ENCODE data around the gene SERTAD2. TPM values are rescaled to one million over a fixed set of nuclear protein-coding genes. Genes with fewer than 3 reads are reported as not detected.

SERTAD2 gene
- total RNA-seq, 1 experiment from 2014 or later: 19.8 TPM

DNA sequence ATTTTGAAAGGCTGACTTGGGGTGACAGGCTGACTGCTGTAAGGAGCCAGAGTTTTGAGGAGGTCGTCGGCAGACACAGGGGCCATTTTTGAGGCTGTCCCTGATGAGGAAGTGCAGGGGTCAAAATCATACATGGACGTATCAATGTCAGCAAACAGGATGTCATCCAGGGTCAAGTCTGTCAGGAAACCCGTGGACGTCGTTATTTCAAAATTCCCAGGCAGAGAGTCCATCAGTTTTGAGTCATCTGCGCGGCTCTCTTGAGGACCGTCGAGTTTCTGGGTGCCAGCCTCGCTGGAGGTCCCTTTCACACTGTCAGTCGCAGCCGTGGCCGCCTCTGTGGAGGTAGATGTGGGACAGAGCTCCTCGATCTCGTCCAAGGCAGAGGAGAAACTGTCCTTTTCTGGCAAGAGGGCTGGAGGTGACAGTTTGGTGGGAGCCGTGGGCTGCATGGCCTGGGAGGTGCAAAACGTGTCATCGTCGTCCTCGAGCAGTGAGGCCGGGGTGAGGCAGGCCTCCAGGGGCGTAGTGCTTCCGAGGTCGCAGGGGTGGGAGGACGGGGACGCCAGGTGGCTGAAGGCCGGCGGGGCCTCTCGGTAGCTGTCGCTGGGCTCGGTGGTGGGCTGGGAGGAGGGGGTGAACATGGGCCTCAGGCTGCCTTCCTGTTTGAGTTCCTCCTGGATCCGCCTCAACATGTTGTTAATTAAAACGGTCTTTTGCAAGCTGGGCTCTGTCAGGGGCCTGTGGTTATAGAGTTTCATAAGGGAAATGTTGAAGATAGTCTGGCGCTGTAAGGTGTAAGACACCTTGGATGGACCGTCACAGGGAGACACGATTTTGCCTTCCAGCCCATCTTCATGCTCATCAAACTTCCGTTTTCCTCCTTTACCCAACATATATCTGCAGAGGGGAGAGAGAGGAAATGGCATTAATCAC is 17.5 kb downstream of the SERTAD2 start:
- Histone ChIP-seq H3K4me2 (ENCODE audit: low read length) (no peak overlapping the region), H3K36me3 (ENCODE audit: low read depth, low read length) (peaks cover 62% of the 10 kb centered on the region), H3F3A (ENCODE audit: low read length, unreplicated experiment) (no peaks in the 10 kb centered on the region), H3K9me2 (replicated peaks; ENCODE audit: low read length) (no peaks in the 10 kb centered on the region), H3K79me2 (ENCODE audit: low read length) (peaks cover 88% of the 10 kb centered on the region), H3K9ac (ENCODE audit: low read length) (no peak overlapping the region), H4K20me1 (ENCODE audit: low read length) (peaks cover 43% of the 10 kb centered on the region), H2AFZ (ENCODE audit: low read length) (no peak overlapping the region), H3K9me3 (ENCODE audit: low read length) (no peaks in the 10 kb centered on the region), H3K27me3 (ENCODE audit: low read length) (no peaks in the 10 kb centered on the region), H3K4me1 (ENCODE audit: insufficient read depth, low read length) (peaks cover 35% of the 10 kb centered on the region), H3K4me3 (ENCODE audit: low read length) (no peak overlapping the region), H3K27ac (ENCODE audit: low read length) (no peak overlapping the region)
- ATAC-seq: no peak
- ChIA-PET POLR2A (ENCODE audit: unreplicated experiment) (no interaction called here), CTCF (no interaction called here)
- TF ChIP-seq EZH2 (IDR thresholded peaks at IDR 0.05; ENCODE audit: low read length, unreplicated experiment) (no peak), EZH2phosphoT487 (IDR thresholded peaks at IDR 0.05; ENCODE audit: borderline replicate concordance, low read length) (no peak)
- TF ChIP-seq, protein P1, sequence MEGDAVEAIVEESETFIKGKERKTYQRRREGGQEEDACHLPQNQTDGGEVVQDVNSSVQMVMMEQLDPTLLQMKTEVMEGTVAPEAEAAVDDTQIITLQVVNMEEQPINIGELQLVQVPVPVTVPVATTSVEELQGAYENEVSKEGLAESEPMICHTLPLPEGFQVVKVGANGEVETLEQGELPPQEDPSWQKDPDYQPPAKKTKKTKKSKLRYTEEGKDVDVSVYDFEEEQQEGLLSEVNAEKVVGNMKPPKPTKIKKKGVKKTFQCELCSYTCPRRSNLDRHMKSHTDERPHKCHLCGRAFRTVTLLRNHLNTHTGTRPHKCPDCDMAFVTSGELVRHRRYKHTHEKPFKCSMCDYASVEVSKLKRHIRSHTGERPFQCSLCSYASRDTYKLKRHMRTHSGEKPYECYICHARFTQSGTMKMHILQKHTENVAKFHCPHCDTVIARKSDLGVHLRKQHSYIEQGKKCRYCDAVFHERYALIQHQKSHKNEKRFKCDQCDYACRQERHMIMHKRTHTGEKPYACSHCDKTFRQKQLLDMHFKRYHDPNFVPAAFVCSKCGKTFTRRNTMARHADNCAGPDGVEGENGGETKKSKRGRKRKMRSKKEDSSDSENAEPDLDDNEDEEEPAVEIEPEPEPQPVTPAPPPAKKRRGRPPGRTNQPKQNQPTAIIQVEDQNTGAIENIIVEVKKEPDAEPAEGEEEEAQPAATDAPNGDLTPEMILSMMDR (conservative IDR thresholded peaks at IDR 0.05; ENCODE audit: low read depth, low read length): no peak
- intact Hi-C loops (cut with micrococcal nuclease): no loop called here
- DNase-seq: no peak
- no TSS peak for BruUV-seq (replicated peaks)

DNA sequence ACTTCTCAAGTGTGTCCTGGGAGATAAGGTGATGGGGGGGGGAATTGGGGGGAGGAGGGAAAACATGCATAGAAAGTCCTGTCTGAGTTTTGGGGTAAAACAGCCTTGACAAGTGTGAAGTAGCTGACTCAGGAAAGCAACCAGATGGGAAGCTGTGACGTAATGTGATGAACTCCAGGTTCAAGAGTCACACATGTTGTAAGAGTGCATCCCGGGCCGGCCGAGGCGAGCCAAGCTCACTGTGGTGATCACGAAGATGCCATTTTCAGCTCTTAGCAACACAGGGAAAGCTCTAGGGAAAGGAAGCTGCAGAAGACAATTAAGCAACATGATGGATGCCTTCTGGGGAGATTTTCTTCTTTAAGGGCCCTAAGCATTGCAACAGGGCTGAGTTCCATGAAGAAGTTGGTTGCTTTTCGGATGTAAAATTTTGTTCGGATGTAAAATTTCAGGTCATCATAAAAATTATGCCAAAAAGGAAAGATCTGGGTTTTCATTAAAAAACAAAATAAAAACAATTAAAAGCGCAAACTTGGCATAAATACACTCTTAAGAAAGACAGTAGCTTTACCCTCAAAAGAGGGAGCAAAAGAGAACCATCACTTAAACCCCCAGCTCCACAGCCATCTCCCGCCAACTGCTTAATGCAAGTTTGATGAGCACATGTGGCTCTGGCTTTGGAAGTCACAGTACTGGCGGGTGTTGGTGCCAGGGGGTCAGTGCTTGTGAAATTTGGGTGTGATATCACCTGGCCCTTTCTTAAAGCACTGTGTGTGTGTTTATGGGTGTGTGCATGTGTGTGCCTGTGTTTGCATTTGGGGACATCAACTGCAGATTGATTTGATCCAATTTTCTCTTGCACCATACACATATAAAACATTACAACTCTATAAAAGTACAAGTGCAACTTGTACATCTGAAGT is 19.1 kb downstream of the SERTAD2 start:
- no peak overlapping the region for H2AFZ ChIP-seq (ENCODE audit: low read length)
- POLR2A ChIA-PET (ENCODE audit: unreplicated experiment): no interaction called here
- H4K20me1 ChIP-seq (ENCODE audit: low read length): peaks cover 35% of the 10 kb centered on the region
- H3K4me1 ChIP-seq (ENCODE audit: insufficient read depth, low read length): peaks cover 19% of the 10 kb centered on the region
- ATAC-seq: no peak
- no peak for DNase-seq
- H3K36me3 ChIP-seq (ENCODE audit: low read depth, low read length): peaks cover 62% of the 10 kb centered on the region
- TF ChIP-seq, protein P1 (conservative IDR thresholded peaks at IDR 0.05; ENCODE audit: low read depth, low read length): no peak
- TF ChIP-seq EZH2 (IDR thresholded peaks at IDR 0.05; ENCODE audit: low read length, unreplicated experiment): no peak
- no peak for TF ChIP-seq EZH2phosphoT487 (IDR thresholded peaks at IDR 0.05; ENCODE audit: borderline replicate concordance, low read length)
- CTCF ChIA-PET: interaction anchor here (0.6 kb wide), 1 partner anchor 238 kb away, joined by 3 read pairs; no protein-coding TSS in a partner anchor
- H3K9me2 ChIP-seq (replicated peaks; ENCODE audit: low read length): no peaks in the 10 kb centered on the region
- BruUV-seq (replicated peaks): TSS peak; percentile 5
- H3K4me2 ChIP-seq (ENCODE audit: low read length): no peak overlapping the region
- no peak overlapping the region for H3K27ac ChIP-seq (ENCODE audit: low read length)
- H3K79me2 ChIP-seq (ENCODE audit: low read length): peaks cover 72% of the 10 kb centered on the region
- intact Hi-C loops (cut with micrococcal nuclease): no loop called here
- H3F3A ChIP-seq (ENCODE audit: low read length, unreplicated experiment): no peaks in the 10 kb centered on the region
- H3K9ac ChIP-seq (ENCODE audit: low read length): no peak overlapping the region
- H3K27me3 ChIP-seq (ENCODE audit: low read length): no peaks in the 10 kb centered on the region
- H3K9me3 ChIP-seq (ENCODE audit: low read length): no peaks in the 10 kb centered on the region
- no peak overlapping the region for H3K4me3 ChIP-seq (ENCODE audit: low read length)

Measured in PC-3 (cell line).